Fibroblast of lung (primary cell): Measurements from ENCODE around the gene AK5.

Experiments
- EZH2 ChIP-seq: IDR thresholded peaks from 2 replicates; pipeline ENCODE4 v1.5.1; 2012; ENCODE audit warnings: low read length, control low read depth, mild to moderate bottlenecking; ENCODE audit errors: missing control alignments
- TF ChIP-seq, protein P1 (sequence below), 2 donors: IDR thresholded peaks in 1 of 2; conservative IDR thresholded peaks in 1 of 2; 1 replicate in 1 of 2; 2 replicates in 1 of 2; pipeline ENCODE4 v1.5.1; 2011 to 2012; ENCODE audit warnings: low read length in 2 of 2, control low read depth in 1 of 2, inconsistent platforms in 1 of 2, low read depth in 1 of 2, mild to moderate bottlenecking in 1 of 2

DNA sequence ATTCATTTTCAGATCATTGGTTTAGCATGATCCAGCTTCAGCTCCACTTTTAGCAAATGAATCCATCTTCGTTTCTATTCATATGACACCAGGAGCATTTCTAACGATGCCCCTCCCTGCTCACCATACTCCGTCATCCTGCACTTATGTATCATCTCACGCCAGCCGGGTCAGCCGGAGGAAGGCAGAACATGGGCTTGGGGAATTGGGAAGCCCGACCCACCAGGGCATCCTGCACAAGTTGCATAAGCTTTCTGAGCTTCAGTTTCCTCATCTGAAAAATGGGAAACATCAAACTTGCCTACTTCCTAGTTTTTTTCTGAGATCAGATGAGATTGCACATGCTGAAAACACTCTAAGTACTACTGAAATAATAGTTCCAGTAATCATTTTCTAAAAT is 194.7 kb downstream of the AK5 start:
- TF ChIP-seq, protein P1, sequence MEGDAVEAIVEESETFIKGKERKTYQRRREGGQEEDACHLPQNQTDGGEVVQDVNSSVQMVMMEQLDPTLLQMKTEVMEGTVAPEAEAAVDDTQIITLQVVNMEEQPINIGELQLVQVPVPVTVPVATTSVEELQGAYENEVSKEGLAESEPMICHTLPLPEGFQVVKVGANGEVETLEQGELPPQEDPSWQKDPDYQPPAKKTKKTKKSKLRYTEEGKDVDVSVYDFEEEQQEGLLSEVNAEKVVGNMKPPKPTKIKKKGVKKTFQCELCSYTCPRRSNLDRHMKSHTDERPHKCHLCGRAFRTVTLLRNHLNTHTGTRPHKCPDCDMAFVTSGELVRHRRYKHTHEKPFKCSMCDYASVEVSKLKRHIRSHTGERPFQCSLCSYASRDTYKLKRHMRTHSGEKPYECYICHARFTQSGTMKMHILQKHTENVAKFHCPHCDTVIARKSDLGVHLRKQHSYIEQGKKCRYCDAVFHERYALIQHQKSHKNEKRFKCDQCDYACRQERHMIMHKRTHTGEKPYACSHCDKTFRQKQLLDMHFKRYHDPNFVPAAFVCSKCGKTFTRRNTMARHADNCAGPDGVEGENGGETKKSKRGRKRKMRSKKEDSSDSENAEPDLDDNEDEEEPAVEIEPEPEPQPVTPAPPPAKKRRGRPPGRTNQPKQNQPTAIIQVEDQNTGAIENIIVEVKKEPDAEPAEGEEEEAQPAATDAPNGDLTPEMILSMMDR (conservative IDR thresholded peaks at IDR 0.05 in 1 of 2, IDR thresholded peaks at IDR 0.05 in 1 of 2; ENCODE audit: low read depth in 1 of 2, low read length in 2 of 2): no peak
- no peak for TF ChIP-seq EZH2
